ENCODE results near the gene CHL1.

Gene CHL1

GRCh38 chr3:228442-229182 lies 32.0 kb downstream of the CHL1 start:
- no peak for DNase-seq (ENCODE audit: low read depth)

- no peak for DNase-seq (ENCODE audit: low read depth)
Measured at GRCh38 chr3:229183-229661, 32.7 kb downstream of the CHL1 start.

GRCh38 chr3:236881-237280 lies 40.3 kb downstream of the CHL1 start:
- DNase-seq (ENCODE audit: low read depth): no peak

GRCh38 chr3:242602-243355 lies 46.2 kb downstream of the CHL1 start:
- DNase-seq (ENCODE audit: low read depth): no peak

GRCh38 chr3:243356-243725 lies 46.8 kb downstream of the CHL1 start:
- DNase-seq (ENCODE audit: low read depth): no peak

GRCh38 chr3:244041-244440 lies 47.5 kb downstream of the CHL1 start:
- no peak for DNase-seq (ENCODE audit: low read depth)

- no peak for DNase-seq (ENCODE audit: low read depth)
Measured at GRCh38 chr3:247916-248315, 51.4 kb downstream of the CHL1 start.

- no peak for DNase-seq (ENCODE audit: low read depth)
Measured at GRCh38 chr3:248864-249520, 52.4 kb downstream of the CHL1 start.

GRCh38 chr3:249587-250262 lies 53.2 kb downstream of the CHL1 start:
- no peak for DNase-seq (ENCODE audit: low read depth)

- no peak for DNase-seq (ENCODE audit: low read depth)
Measured at GRCh38 chr3:256501-256900, 59.9 kb downstream of the CHL1 start.

- DNase-seq (ENCODE audit: low read depth): no peak
Measured at GRCh38 chr3:257826-258225, 61.3 kb downstream of the CHL1 start.

GRCh38 chr3:260898-261297 lies 64.3 kb downstream of the CHL1 start:
- DNase-seq (ENCODE audit: low read depth): no peak

GRCh38 chr3:263393-263792 lies 66.8 kb downstream of the CHL1 start:
- DNase-seq (ENCODE audit: low read depth): no peak

GRCh38 chr3:264394-265156 lies 68.0 kb downstream of the CHL1 start:
- DNase-seq (ENCODE audit: low read depth): no peak

GRCh38 chr3:267101-267500 lies 70.5 kb downstream of the CHL1 start:
- DNase-seq (ENCODE audit: low read depth): no peak

GRCh38 chr3:270688-271087 lies 74.1 kb downstream of the CHL1 start:
- DNase-seq (ENCODE audit: low read depth): no peak

- DNase-seq (ENCODE audit: low read depth): no peak
Measured at GRCh38 chr3:274927-275326, 78.4 kb downstream of the CHL1 start.

- no peak for DNase-seq (ENCODE audit: low read depth)
Measured at GRCh38 chr3:277873-278272, 81.3 kb downstream of the CHL1 start.

- DNase-seq (ENCODE audit: low read depth): no peak
Measured at GRCh38 chr3:278300-279064, 81.9 kb downstream of the CHL1 start.

GRCh38 chr3:279325-279724 lies 82.8 kb downstream of the CHL1 start:
- no peak for DNase-seq (ENCODE audit: low read depth)

GRCh38 chr3:280681-281080 lies 84.1 kb downstream of the CHL1 start:
- DNase-seq (ENCODE audit: low read depth): no peak
